ENCODE data around the gene ZC3H18.
"Not testable (repeated sequence)": the region's sequence is repeated elsewhere in the genome, so short reads cannot be mapped to it uniquely, and the experiment has no call there.

The ZC3H18 gene

DNA sequence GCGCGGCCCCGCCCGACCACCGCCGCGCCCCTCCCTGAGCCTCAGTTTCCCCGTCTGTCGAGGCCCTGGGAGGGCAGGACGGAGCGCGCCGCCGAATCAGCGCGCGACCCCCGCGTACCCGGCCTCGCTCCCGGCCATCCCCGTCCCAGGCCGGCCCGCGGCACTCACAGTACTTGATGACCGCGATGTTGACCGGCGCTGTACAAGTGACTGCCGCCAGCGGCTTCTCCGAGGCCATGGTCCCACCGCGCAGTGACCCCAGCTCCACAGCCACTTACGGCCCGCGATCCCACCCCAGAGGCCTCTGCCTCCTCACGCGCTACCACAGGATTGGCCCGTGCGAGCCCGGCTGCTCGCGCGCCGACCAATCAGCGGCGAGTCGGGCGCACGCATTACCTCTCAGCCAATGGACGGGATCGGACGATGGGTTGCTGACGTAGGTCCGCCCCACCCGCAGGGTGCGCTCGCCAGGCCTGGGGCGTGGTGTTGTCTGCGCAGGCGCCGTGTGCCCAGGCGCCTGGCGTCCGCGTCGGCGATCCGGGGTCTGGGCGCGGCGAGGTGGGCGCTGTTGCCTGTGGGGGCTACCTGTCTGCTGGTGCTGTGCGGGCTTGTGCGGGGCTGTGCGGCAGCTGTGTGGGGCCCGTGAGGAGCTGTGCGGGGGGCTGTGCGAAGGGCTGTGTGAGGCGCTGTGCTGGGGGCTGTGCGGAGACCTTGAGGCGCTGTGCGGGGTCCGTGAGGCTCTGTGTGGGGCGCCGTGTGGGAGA lies 92.8 kb downstream of the ZC3H18 start, which contains the start of gene MVD:
MVD (minus strand) TSS at position 249 of the 764 bp plus-strand sequence; CDS start at position 238, 11 bp downstream.
- peaks cover 8% of the 10 kb centered on the region for H3K36me3 Mint-ChIP-seq
- CTCF ChIA-PET, result interaction anchor here (1.0 to 1.6 kb wide), 3 partner anchors 11 to 42 kb away, joined by 3 to 5 read pairs (median 4); no protein-coding TSS in a partner anchor
- peak within 1 kb of the TSS; percentile 91 for H3K27ac Mint-ChIP-seq
- H3K4me1 Mint-ChIP-seq, result peaks cover 30% of the 10 kb centered on the region
- no peaks in the 10 kb centered on the region for H3K9me3 Mint-ChIP-seq
- DNase-seq, result peak; percentile 98
- H3K4me3 Mint-ChIP-seq, result peak within 1 kb of the TSS; percentile 89
- H3K27me3 Mint-ChIP-seq, result peaks cover 4% of the 10 kb centered on the region

DNA sequence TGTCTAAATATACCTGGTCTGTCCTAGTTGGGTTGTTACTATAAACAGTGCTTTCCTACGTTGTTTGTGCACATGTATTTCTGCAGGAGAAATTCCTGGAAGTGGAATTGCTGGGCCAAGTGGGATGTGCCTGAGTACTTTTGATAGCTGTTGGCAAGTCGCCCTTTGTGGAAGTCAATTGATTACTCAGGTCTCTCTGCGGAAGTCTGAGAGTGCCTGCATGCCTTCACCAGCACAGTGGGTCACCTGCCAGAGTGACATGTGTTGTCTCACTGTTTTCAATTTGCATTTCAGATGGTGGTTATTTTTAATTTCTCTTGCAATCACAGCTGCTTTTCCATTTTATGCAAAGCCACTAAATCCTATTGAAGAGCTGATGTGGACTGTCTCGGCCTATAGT lies 94.9 kb downstream of the ZC3H18 start:
- no peaks in the 10 kb centered on the region for H3K9me3 Mint-ChIP-seq
- CTCF ChIA-PET, result interaction anchor here (0.9 kb wide), 1 partner anchor 15 kb away, joined by 3 read pairs; no protein-coding TSS in a partner anchor
- H3K4me3 Mint-ChIP-seq, result peak overlapping the region; percentile 3
- peaks cover 11% of the 10 kb centered on the region for H3K36me3 Mint-ChIP-seq
- peaks cover 26% of the 10 kb centered on the region for H3K4me1 Mint-ChIP-seq
- H3K27me3 Mint-ChIP-seq, result peaks cover 4% of the 10 kb centered on the region
- DNase-seq, result no peak
- peak overlapping the region; percentile 34 for H3K27ac Mint-ChIP-seq

DNA sequence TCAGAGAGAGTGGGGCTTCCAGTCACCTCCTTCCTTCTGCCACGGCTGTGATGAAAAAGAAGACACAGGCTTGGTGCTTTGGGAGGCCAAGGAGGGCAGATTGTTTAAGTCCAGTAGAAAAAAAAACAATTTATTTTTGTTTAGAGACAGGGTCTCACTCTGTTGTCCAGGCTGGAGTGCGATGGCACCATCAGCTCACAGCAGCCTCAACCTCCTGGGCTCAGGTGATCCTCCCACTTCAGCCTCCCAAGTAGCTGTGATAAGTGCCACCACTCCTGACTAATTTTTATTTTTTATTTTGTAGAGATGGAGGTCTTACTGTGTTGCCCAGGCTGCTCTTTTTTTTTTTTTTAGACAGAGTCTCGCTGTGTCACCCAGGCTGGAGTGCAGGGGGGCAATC lies 95.4 kb downstream of the ZC3H18 start:
- Mint-ChIP-seq H3K36me3 (peaks cover 10% of the 10 kb centered on the region), H3K9me3 (no peaks in the 10 kb centered on the region), H3K4me1 (peaks cover 25% of the 10 kb centered on the region), H3K27ac (no peak overlapping the region), H3K27me3 (peaks cover 4% of the 10 kb centered on the region), H3K4me3 (no peak overlapping the region)
- no peak for DNase-seq
- CTCF ChIA-PET, result interaction anchor here (0.9 kb wide), 1 partner anchor 15 kb away, joined by 3 read pairs; no protein-coding TSS in a partner anchor

DNA sequence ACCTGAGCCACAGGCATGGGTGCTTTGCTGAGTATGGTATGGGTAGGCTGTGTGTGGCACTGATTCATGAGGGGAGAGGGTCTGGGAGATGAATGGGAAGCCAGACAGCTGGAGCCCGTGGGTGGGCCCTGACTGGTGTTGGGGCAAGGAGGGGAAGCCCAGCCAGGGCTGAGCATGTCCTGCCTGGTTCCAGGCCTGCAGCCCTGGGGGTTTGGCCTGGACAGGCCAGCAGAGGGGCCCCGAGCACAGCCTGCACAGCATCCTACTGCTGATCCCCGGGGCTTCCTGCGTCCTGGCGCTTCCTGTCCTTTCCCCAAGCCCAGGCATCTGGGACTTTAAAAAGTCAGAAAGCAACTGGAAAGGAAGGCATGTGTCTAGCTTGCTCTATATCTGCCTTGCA lies 97.3 kb downstream of the ZC3H18 start:
- H3K36me3 Mint-ChIP-seq, result peaks cover 9% of the 10 kb centered on the region
- H3K27ac Mint-ChIP-seq, result no peak overlapping the region
- H3K4me1 Mint-ChIP-seq, result peaks cover 13% of the 10 kb centered on the region
- H3K4me3 Mint-ChIP-seq, result no peak overlapping the region
- peaks cover 4% of the 10 kb centered on the region for H3K27me3 Mint-ChIP-seq
- CTCF ChIA-PET, result no interaction called here
- no peaks in the 10 kb centered on the region for H3K9me3 Mint-ChIP-seq
- no peak for DNase-seq

DNA sequence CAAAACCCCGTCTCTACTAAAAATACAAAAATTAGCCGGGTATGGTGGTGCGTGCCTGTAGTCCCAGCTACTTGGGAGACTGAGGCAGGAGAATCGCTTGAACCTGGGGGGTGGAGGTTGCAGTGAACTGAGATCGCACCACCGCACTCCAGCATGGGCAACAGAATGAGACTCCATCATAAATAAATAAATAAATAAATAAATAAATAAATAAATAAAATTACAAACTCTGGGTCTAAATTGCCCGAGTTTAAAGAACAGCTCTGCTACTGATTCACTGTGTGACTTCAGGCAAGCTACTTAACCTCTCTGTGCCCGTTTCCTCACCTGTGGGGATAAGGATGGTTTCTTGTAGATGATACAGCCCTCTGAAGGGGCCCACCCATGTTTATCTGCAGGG lies 99.3 kb downstream of the ZC3H18 start:
- H3K36me3 Mint-ChIP-seq, result peaks cover 12% of the 10 kb centered on the region
- DNase-seq, H3K27me3 Mint-ChIP-seq, H3K4me1 Mint-ChIP-seq, H3K4me3 Mint-ChIP-seq, H3K27ac Mint-ChIP-seq, H3K9me3 Mint-ChIP-seq: not testable (repeated sequence)
- CTCF ChIA-PET, result interaction anchor here (1.2 kb wide), 1 partner anchor 16 kb away, joined by 4 read pairs; no protein-coding TSS in a partner anchor

DNA sequence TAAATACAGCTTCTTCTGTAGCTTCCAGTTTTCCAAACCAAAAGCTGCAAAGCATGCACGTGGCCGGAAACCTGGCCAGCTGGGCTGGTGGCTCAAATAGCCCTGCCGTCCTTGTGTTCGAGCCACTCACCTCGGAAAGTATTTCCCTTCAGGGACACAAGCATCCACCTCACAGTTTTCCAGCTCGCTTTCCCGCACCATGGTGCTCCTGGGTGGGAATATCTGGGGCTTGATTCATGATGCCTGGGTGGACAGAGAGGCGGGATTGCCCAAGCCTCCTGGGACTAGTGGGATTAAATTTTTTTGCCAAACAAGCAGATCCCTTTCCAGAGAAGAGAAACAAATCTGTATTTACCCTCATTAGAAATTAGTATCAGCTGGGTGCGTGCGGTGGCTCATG lies 99.8 kb downstream of the ZC3H18 start:
- no peak for DNase-seq
- Mint-ChIP-seq H3K9me3 (no peaks in the 10 kb centered on the region), H3K4me3 (no peak overlapping the region), H3K27ac (peak overlapping the region; percentile 14), H3K4me1 (peaks cover 3% of the 10 kb centered on the region), H3K27me3 (no peaks in the 10 kb centered on the region), H3K36me3 (peaks cover 12% of the 10 kb centered on the region)
- CTCF ChIA-PET, result interaction anchor here (1.2 kb wide), 1 partner anchor 16 kb away, joined by 4 read pairs; no protein-coding TSS in a partner anchor

DNA sequence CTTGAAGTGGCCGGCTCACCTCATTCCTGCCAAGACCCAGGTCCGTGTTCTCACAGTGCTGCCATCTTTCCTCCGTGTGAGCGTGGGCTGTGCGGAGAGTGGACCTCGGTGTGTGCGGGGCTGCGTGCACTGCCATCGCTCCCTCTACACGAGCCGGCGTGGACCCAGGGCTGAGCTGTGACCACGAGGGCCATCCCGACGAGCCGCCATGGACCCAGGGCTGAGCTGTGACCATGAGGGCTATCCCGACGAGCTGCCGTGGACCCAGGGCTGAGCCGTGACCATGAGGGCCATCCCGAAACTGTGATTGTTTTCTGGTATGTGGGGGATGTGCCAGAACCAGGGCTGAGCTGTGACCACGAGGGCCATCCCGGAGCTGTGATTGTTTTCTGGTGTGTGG lies 101.6 kb downstream of the ZC3H18 start:
- CTCF ChIA-PET, result no interaction called here

DNA sequence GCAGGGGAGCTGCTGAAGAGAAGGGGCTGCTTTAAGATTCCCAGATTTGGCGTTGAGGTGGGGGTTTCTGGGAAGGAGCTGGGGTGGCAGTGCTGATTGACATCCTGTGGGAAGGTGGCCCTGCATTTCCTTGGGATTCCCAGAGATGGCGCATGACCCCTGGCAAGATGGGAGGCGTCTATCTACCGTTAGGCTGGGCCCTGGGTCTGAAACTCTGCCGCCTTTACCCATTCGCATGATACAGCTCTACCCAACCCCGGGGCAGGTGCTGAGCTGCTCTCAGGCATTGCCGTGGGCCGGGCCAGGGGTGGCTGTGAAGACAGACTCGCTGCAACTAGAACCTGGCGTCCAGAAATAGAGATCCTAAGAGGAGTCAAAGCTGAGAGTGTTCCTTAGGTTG lies 102.6 kb downstream of the ZC3H18 start:
- DNase-seq, result no peak
- Mint-ChIP-seq H3K27ac (no peak overlapping the region), H3K4me3 (no peak overlapping the region), H3K4me1 (no peaks in the 10 kb centered on the region), H3K27me3 (no peaks in the 10 kb centered on the region), H3K9me3 (no peaks in the 10 kb centered on the region), H3K36me3 (peaks cover 19% of the 10 kb centered on the region)
- CTCF ChIA-PET, result no interaction called here

More for the DNA sequence above, 101.6 kb downstream of the ZC3H18 start:
- no peaks in the 10 kb centered on the region for H3K4me1 Mint-ChIP-seq
- H3K27ac Mint-ChIP-seq, result no peak overlapping the region
- no peak for DNase-seq
- peaks cover 15% of the 10 kb centered on the region for H3K36me3 Mint-ChIP-seq
- no peaks in the 10 kb centered on the region for H3K9me3 Mint-ChIP-seq
- no peaks in the 10 kb centered on the region for H3K27me3 Mint-ChIP-seq
- no peak overlapping the region for H3K4me3 Mint-ChIP-seq

DNA sequence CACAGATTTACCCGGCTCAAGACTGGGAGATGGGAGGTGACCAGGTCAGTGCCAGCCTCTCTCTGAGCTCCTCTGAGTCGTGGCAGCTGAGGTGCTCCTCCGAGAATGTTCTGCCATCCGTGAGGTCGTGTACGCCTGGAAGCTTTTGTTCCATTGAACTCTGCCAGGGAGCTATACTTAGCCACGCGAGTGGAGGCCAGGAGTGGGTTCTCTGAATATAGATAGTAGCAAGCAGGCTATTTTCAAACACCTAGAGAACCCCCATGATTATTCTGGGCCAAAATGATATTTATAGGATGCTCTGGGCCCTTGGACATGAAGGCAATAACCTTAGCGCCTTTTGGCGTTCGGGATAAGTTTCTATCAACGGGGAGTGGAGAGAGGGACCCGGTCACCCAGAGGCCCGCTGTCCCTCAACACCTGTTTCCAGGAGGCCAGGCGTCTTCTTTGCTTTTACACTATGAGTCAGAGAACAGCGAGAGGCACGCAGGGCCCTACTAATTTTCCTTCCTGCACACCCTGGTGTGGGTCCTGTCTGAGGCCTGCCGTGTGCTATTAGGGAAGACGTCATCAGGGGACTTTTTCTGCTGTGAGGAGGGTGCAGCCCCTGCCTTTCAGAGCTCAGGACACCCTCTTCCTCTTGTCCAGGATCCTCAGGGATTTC lies 103.6 kb downstream of the ZC3H18 start:
- no peak overlapping the region for H3K27ac Mint-ChIP-seq
- CTCF ChIA-PET, result no interaction called here

DNA sequence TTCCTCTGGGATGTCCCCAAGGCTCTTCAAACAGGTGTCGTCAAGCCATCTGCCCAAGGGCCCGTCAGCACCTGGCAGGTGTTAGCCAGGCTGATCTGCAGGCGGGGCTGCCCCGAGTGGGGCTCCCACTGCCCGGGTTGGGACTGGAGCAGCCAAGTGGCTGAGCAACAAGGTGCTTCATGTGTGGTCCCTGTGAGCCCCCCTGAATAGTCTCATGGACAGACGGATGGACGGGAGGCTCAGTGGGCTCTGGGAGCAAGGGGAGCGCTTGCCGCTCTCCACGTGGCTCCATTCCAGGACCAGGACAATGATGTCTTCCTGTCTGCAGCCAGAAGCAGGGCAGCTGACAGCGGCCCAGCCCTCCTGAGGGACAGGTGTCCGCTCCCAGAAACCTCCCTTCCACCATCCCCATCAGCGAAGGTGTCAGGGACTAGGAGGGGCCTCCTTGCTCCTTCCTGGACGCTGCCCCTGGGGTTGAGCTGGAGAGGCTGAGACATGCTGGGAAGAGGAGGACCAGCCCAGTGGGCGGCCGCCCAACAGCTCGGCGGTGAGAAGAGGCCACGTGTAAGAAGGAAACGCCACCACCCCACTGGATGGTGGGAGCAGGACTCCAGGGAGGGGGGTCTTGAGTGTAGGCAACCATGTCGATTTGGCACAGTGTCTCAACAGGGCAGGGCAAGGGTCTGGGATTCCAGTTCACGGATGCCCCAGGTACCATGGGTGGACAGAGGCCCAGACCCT lies 106.5 kb downstream of the ZC3H18 start:
- Mint-ChIP-seq H3K9me3 (no peaks in the 10 kb centered on the region), H3K36me3 (peaks cover 26% of the 10 kb centered on the region), H3K4me3 (no peak overlapping the region), H3K27me3 (no peaks in the 10 kb centered on the region), H3K27ac (no peak overlapping the region), H3K4me1 (peaks cover 13% of the 10 kb centered on the region)
- CTCF ChIA-PET, result no interaction called here
- DNase-seq, result no peak

More for the DNA sequence above, 103.6 kb downstream of the ZC3H18 start:
- Mint-ChIP-seq H3K36me3 (peaks cover 17% of the 10 kb centered on the region), H3K9me3 (no peaks in the 10 kb centered on the region), H3K4me3 (no peak overlapping the region), H3K4me1 (no peaks in the 10 kb centered on the region), H3K27me3 (no peaks in the 10 kb centered on the region)
- no peak for DNase-seq

DNA sequence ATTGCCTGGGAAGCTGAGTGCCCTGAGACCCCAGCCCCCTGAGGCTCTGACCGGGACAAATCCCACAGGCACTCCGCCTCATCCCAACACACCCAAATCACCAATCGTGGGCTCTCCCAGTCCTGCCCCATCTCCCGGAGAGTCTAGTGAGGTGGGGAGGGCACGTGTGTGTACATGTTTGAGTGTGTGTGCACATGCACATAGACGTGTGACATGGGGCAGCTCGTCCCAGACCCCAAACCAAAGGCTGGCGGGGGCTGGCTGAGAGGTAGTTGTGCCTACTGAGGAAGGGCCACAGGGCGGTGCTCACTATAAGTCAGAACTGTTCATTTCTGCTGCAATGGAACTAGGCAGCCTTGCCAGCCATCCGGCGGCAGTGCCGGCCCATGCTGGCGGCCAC lies 107.5 kb downstream of the ZC3H18 start:
- Mint-ChIP-seq H3K36me3 (peaks cover 29% of the 10 kb centered on the region), H3K4me3 (no peak overlapping the region), H3K27ac (no peak overlapping the region), H3K9me3 (no peaks in the 10 kb centered on the region), H3K27me3 (no peaks in the 10 kb centered on the region), H3K4me1 (peaks cover 22% of the 10 kb centered on the region)
- DNase-seq, result no peak
- CTCF ChIA-PET, result no interaction called here

DNA sequence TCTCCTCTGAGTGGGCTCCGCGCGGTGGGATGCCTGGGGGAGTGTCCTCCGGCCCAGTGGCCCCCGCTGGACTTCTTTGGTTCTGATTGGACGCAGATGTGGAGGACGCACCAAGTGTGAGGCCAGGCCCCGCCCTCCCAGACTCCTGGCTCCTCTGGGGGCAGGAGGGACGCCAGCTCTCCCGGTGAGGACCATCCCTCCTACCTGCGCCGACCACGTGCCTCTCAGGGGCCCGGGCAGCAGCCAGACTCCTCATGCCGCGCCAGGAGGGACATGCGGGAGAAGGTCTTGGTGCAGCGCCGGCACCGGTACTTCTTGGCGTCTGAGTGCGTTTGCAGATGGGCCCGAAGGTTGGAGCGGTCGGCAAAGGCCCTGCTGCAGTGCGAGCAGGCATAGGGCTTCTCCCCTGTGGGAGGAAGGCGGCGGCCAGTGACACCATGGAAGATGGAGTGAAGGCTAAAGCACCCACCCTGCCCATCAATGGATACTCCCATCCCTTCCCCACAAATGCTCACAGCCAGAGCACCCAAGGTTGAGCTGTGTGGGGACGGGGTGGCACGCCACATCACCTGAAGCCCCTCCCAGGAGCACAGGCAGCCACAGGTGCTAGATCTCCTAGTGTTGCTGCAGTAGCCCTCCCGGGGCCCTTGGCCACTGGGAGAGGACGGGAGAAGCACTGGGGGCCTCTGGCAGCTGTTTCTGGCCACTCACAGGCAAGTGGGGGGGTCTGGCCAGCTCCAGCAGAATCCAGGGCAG lies 108.2 kb downstream of the ZC3H18 start:
- Mint-ChIP-seq H3K4me3 (no peak overlapping the region), H3K9me3 (no peaks in the 10 kb centered on the region), H3K27ac (no peak overlapping the region), H3K27me3 (no peaks in the 10 kb centered on the region), H3K36me3 (peaks cover 29% of the 10 kb centered on the region), H3K4me1 (peaks cover 26% of the 10 kb centered on the region)
- CTCF ChIA-PET, result no interaction called here
- no peak for DNase-seq

DNA sequence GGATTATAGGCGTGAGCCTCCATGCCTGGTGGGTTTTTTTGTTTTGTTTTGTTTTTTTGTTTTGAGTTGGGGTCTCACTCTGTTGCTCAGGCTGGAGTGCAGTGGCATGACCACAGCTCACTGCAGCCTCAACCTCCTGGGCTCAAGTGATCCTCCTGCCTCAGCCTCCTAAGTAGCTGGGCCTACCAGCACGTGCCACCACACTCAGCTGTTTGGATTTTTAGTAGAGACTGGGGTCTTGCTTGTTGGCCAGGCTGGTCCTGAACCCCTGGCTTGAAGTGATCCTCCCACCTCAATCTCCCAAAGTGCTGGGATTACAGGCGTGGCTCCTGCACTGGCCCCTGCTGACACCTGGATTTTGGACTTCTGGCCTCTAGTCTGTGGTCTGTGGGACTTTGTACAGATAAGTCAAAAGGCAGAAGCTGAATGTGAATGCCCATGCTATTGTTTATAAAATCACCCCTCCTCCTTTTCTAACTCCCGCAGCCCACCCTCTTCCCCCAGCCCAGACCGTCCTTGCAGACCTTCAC lies 110.4 kb downstream of the ZC3H18 start:
- no peak for DNase-seq
- Mint-ChIP-seq H3K4me3 (peak overlapping the region; percentile 69), H3K9me3 (no peaks in the 10 kb centered on the region), H3K4me1 (peaks cover 46% of the 10 kb centered on the region), H3K27me3 (no peaks in the 10 kb centered on the region), H3K27ac (peak overlapping the region; percentile 95), H3K36me3 (peaks cover 36% of the 10 kb centered on the region)
- CTCF ChIA-PET, result interaction anchor here (0.7 to 1.4 kb wide), 5 partner anchors 10 to 101 kb away, joined by 3 to 5 read pairs (median 3); no protein-coding TSS in a partner anchor

Measured in activated naive CD4-positive, alpha-beta T cell treated with anti-CD3 and anti-CD28 coated beads, Interleukin-2, amount 10 ng/mL, durations not matched to agents 7 days and 5 days (primary cell).